H1 (cell line): ENCODE results near the gene PGAM4. TPM values are rescaled to one million over a fixed set of nuclear protein-coding genes. Genes with fewer than 3 reads are reported as not detected.

ENCODE experiments used
- CTCF ChIA-PET: fragments of 300-600 bp; sonication (Branson Sonifier 250); formaldehyde crosslinking; loops from one replicate; lab custom pipeline; 2021; ENCODE audit not compliant: partially characterized antibody; lab: Charles Lee
- POLR2A ChIA-PET: fragments of 300-600 bp; sonication (Branson Sonifier 250); formaldehyde crosslinking; loops from one replicate; lab custom pipeline; 2021; ENCODE audit warnings: inconsistent platforms; ENCODE audit not compliant: partially characterized antibody; lab: Charles Lee
- DNase-seq, 2 experiments: peaks; one replicate each; pipeline versions ENCODE4 v3.0.0 to v3.0.0-alpha.2; 2010 to 2022; ENCODE audit warnings: low spot score in 2 of 2, low read depth in 1 of 2, mixed read lengths in 1 of 2
- FAIRE-seq: peaks from 2 replicates; lab custom pipeline; 2011; peaks lifted over from hg19 to GRCh38; lab: Jason Lieb, UNC
- H2AFZ ChIP-seq: 2 replicates; pipeline ENCODE4 v1.8.1; 2012; ENCODE audit warnings: low read length, inconsistent platforms
- H2AK5ac ChIP-seq: 2 replicates; pipeline ENCODE4 v1.6.1; 2013; ENCODE audit warnings: low read depth, low read length
- H2BK120ac ChIP-seq: replicated peaks from 2 replicates; pipeline ENCODE3; 2013; ENCODE audit warnings: low read depth, low read length, inconsistent platforms
- H2BK12ac ChIP-seq: 2 replicates; pipeline ENCODE4 v1.6.1; 2013; ENCODE audit warnings: low read depth, low read length
- H2BK15ac ChIP-seq: 2 replicates; pipeline ENCODE4 v1.6.1; 2013; ENCODE audit warnings: low read length
- H2BK20ac ChIP-seq: 2 replicates; pipeline ENCODE4 v1.6.1; 2013; ENCODE audit warnings: low read length
- H2BK5ac ChIP-seq: 2 replicates; pipeline ENCODE4 v1.6.1; 2013; ENCODE audit warnings: low read depth, low read length
- H3K14ac ChIP-seq: 2 replicates; pipeline ENCODE4 v1.6.1; 2013; ENCODE audit warnings: inconsistent platforms; ENCODE audit not compliant: insufficient read length
- H3K18ac ChIP-seq: 2 replicates; pipeline ENCODE4 v1.6.1; 2013; ENCODE audit warnings: low read length; ENCODE audit errors: extremely low read depth
- H3K23ac ChIP-seq: 2 replicates; pipeline ENCODE4 v1.6.1; 2013; ENCODE audit warnings: inconsistent platforms; ENCODE audit not compliant: insufficient read length
- H3K23me2 ChIP-seq: 2 replicates; pipeline ENCODE4 v1.6.1; 2013; ENCODE audit warnings: low read depth, low read length
- H3K27ac ChIP-seq: 2 replicates; pipeline ENCODE4 v1.6.1; 2011; ENCODE audit warnings: low read depth, low read length, inconsistent platforms
- H3K27me3 ChIP-seq, 4 experiments: replicated peaks in 1 of 4; 1 replicate in 1 of 4; 2 replicates in 3 of 4; pipeline versions ENCODE4 v1.6.1 to v1.8.1; 2011 to 2013; ENCODE audit warnings: low read length in 3 of 4, mild to moderate bottlenecking in 3 of 4, inconsistent platforms in 2 of 4, mixed read lengths in 2 of 4, moderate library complexity in 1 of 4; ENCODE audit not compliant: control insufficient read depth in 3 of 4, insufficient read depth in 3 of 4; ENCODE audit errors: extremely low read depth in 1 of 4
- H3K36me3 ChIP-seq, 4 experiments: 2 replicates each; pipeline versions ENCODE4 v1.6.1 to v1.8.1; 2011 to 2013; ENCODE audit warnings: mild to moderate bottlenecking in 4 of 4, low read length in 3 of 4, moderate library complexity in 2 of 4, control low read depth in 1 of 4, inconsistent platforms in 1 of 4; ENCODE audit not compliant: insufficient read depth in 4 of 4, control insufficient read depth in 2 of 4
- H3K4ac ChIP-seq: replicated peaks from 2 replicates; pipeline ENCODE3; 2013; ENCODE audit warnings: low read length, low read depth, mixed read lengths, inconsistent platforms; ENCODE audit not compliant: insufficient read length
- H3K4me1 ChIP-seq, 4 experiments: replicated peaks in 1 of 4; 1 replicate in 1 of 4; 2 replicates in 3 of 4; pipeline versions ENCODE4 v1.6.1 to v1.8.1; 2011 to 2013; ENCODE audit warnings: low read length in 3 of 4, inconsistent platforms in 2 of 4, mixed read lengths in 1 of 4; ENCODE audit not compliant: insufficient read depth in 4 of 4, control insufficient read depth in 3 of 4
- H3K4me2 ChIP-seq, 2 experiments: 2 replicates each; pipeline versions ENCODE4 v1.6.1 to v1.8.1; 2011 to 2013; ENCODE audit warnings: low read depth in 2 of 2, low read length in 2 of 2, control low read depth in 1 of 2, inconsistent platforms in 1 of 2, mild to moderate bottlenecking in 1 of 2; ENCODE audit not compliant: insufficient read depth in 1 of 2
- H3K4me3 ChIP-seq, 4 experiments: fragments of 200-600, 300-600 bp in 1 of 4; sonication (generic), shearing (Covaris generic), sonication (Bioruptor Twin) in 1 of 4; 2 replicates each; pipeline versions ENCODE4 v1.5.1 to v1.8.1; 2011 to 2016; ENCODE audit warnings: low read length in 4 of 4, low read depth in 3 of 4, control low read depth in 2 of 4, inconsistent platforms in 2 of 4, mild to moderate bottlenecking in 2 of 4, mixed read lengths in 1 of 4, moderate library complexity in 1 of 4; ENCODE audit not compliant: insufficient read depth in 2 of 4; ENCODE audit errors: extremely low read depth in 1 of 4
- H3K56ac ChIP-seq: replicated peaks from 2 replicates; pipeline ENCODE3; 2013; ENCODE audit warnings: low read depth, mild to moderate bottlenecking, mixed read lengths, low read length, inconsistent platforms; ENCODE audit not compliant: insufficient read length
- H3K79me1 ChIP-seq: 2 replicates; pipeline ENCODE4 v1.6.1; 2013; ENCODE audit warnings: low read depth, low read length, control low read depth
- H3K79me2 ChIP-seq, 2 experiments: 2 replicates each; pipeline versions ENCODE4 v1.6.1 to v1.8.1; 2012 to 2013; ENCODE audit warnings: low read length in 2 of 2, mild to moderate bottlenecking in 2 of 2, inconsistent platforms in 1 of 2; ENCODE audit not compliant: insufficient read depth in 2 of 2, control insufficient read depth in 1 of 2
- H3K9ac ChIP-seq, 4 experiments: replicated peaks in 1 of 4; 1 replicate in 1 of 4; 2 replicates in 3 of 4; pipeline versions ENCODE4 v1.6.1 to v1.8.1; 2011 to 2013; ENCODE audit warnings: low read depth in 3 of 4, low read length in 3 of 4, control low read depth in 2 of 4, mild to moderate bottlenecking in 2 of 4, moderate library complexity in 2 of 4, inconsistent platforms in 1 of 4; ENCODE audit errors: extremely low read depth in 1 of 4
- H3K9me3 ChIP-seq, 2 experiments: 2 replicates each; pipeline versions ENCODE4 v1.6.1 to v1.8.1; 2012 to 2013; ENCODE audit warnings: mild to moderate bottlenecking in 2 of 2, moderate library complexity in 2 of 2, control low read depth in 1 of 2, inconsistent platforms in 1 of 2, low read depth in 1 of 2, low read length in 1 of 2, mixed read lengths in 1 of 2; ENCODE audit not compliant: insufficient read depth in 2 of 2
- H4K20me1 ChIP-seq, 2 experiments: replicated peaks in 1 of 2; 2 replicates each; pipeline versions ENCODE3 to v1.8.1; 2011 to 2013; ENCODE audit warnings: inconsistent platforms in 2 of 2, low read length in 2 of 2, mild to moderate bottlenecking in 1 of 2; ENCODE audit not compliant: insufficient read depth in 2 of 2, control insufficient read depth in 1 of 2
- H4K5ac ChIP-seq: 2 replicates; pipeline ENCODE4 v1.6.1; 2013; ENCODE audit warnings: low read length, low read depth, mixed read lengths, inconsistent platforms; ENCODE audit not compliant: insufficient read length
- H4K8ac ChIP-seq: 2 replicates; pipeline ENCODE4 v1.8.0; 2013; ENCODE audit warnings: mild to moderate bottlenecking, moderate library complexity, low read length, inconsistent platforms; ENCODE audit not compliant: insufficient read depth; ENCODE audit errors: extremely low read depth
- H4K91ac ChIP-seq: replicated peaks from 2 replicates; pipeline ENCODE3; 2013; ENCODE audit warnings: low read length, mixed read lengths, inconsistent platforms; ENCODE audit not compliant: insufficient read length
- CTBP2 ChIP-seq: IDR thresholded peaks from 2 replicates; pipeline ENCODE4 v1.7.0; 2011; ENCODE audit warnings: borderline replicate concordance, mild to moderate bottlenecking, moderate library complexity, mixed read lengths, low read length; ENCODE audit not compliant: insufficient read depth, insufficient read length
- EGR1 ChIP-seq: IDR thresholded peaks from 2 replicates; pipeline ENCODE4 v1.6.1; 2011; ENCODE audit warnings: low read depth, low read length, borderline replicate concordance
- NANOG ChIP-seq: IDR thresholded peaks from 2 replicates; pipeline ENCODE4 v1.6.1; 2011; ENCODE audit warnings: low read length, low read depth, mild to moderate bottlenecking, inconsistent platforms; ENCODE audit not compliant: insufficient read depth, poor library complexity, severe bottlenecking
- POLR2AphosphoS5 ChIP-seq: IDR thresholded peaks from 2 replicates; pipeline ENCODE4 v1.6.1; 2011; ENCODE audit warnings: low read depth, low read length
- RBBP5 ChIP-seq: IDR thresholded peaks from 2 replicates; pipeline ENCODE4 v1.7.1; 2012; ENCODE audit warnings: low read depth, mild to moderate bottlenecking, inconsistent platforms, low read length, moderate library complexity, borderline replicate concordance
- SP2 ChIP-seq: IDR thresholded peaks from 2 replicates; pipeline ENCODE4 v1.6.1; 2012; ENCODE audit warnings: mild to moderate bottlenecking, low read length, inconsistent platforms
- SUZ12 ChIP-seq: fragments of 200-600 bp; sonication (generic); IDR thresholded peaks from 2 replicates; pipeline ENCODE4 v1.6.1; 2012; ENCODE audit warnings: mild to moderate bottlenecking, inconsistent platforms, low read length, moderate library complexity, mixed read lengths
- TEAD4 ChIP-seq: IDR thresholded peaks from 2 replicates; pipeline ENCODE4 v1.6.1; 2012; ENCODE audit warnings: low read depth, low read length, inconsistent platforms, mixed read lengths
- ZNF274 ChIP-seq: IDR thresholded peaks from 2 replicates; pipeline ENCODE4 v1.7.0; 2012; ENCODE audit warnings: low read length, borderline replicate concordance; ENCODE audit errors: extremely low read depth
- WGBS, 2 experiments: shearing (Covaris generic) in 1 of 2; methylation state at CpG; one replicate each; pipeline versions ENCODE4 v1.1.6 to v1.1.7; 2013 to 2015; ENCODE audit warnings: low lambda C conversion rate in 2 of 2, mixed read lengths in 2 of 2, inconsistent platforms in 1 of 2, low coverage in 1 of 2, missing lambda C conversion rate in 1 of 2; ENCODE audit not compliant: insufficient replicate concordance in 2 of 2, insufficient coverage in 1 of 2, insufficient read length in 1 of 2; ENCODE audit errors: extremely low coverage in 1 of 2, missing lambda C conversion rate in 1 of 2; 5-methylcytosine and 5-hydroxymethylcytosine counted together
- polyA plus RNA-seq, 7 experiments: library from polyadenylated mRNA; depleted of rRNA in 3 of 7; stranded (reverse) in 5 of 7; unstranded in 2 of 7; fragments of >200 nt in 5 of 7; fragments of 200-250 nt in 2 of 7; gene quantifications; 1 replicate in 5 of 7; 2 replicates in 1 of 7; 4 replicates in 1 of 7; pipeline versions ENCODE4 v1.2.1 to v1.2.3, GENCODE V29; 2011 to 2013; ENCODE audit warnings: missing spikeins in 2 of 7, mixed read lengths in 2 of 7
- total RNA-seq: library from RNA; stranded (reverse); fragmentation: NEBNext Ultra II Directional; extraction: Animal tissue kit (Norgen Biotek cat#: 25700); gene quantifications from 2 replicates; pipeline ENCODE4 v1.2.1, GENCODE V29; 2021
- TF ChIP-seq, protein P1 (sequence below), 3 experiments: IDR thresholded peaks; 1 replicate in 2 of 3; 2 replicates in 1 of 3; pipeline versions ENCODE4 v1.5.1 to v1.6.1; 2011; ENCODE audit warnings: low read length in 3 of 3, mild to moderate bottlenecking in 3 of 3, inconsistent platforms in 2 of 3, low read depth in 1 of 3, moderate library complexity in 1 of 3; ENCODE audit not compliant: insufficient read depth in 1 of 3; ENCODE audit errors: control extremely low read depth in 1 of 3

The PGAM4 gene
- total and polyA plus RNA-seq, 2 of the 8 experiments (the other 6 are each of a cell fraction or from before 2014, with no cell fraction given): 0.54 to 0.56 TPM

DNA sequence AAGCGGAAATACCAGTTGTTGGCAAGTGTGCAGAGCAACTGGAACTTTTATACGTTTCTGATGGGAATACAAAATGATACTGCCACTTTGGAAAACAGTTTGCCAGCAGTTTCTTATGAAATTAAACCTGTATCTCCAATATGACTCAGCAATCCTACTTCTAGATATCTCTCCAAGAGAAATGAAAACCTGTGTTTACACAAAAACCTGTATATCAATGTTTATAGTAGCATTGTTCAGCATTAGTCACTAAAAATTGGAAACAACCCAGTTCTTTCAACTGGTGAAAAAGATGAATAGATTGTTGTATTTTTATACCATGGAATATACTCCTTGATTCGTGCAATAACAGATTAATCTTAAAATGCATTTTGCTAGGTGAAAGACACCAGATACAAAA lies 32.1 kb downstream of the PGAM4 start:
- POLR2A ChIA-PET: no interaction called here
- Histone ChIP-seq H3K4me1 (no peaks in the 10 kb centered on the region), H2BK5ac (no peak overlapping the region), H3K4ac (no peak overlapping the region), H4K5ac (no peak overlapping the region), H3K18ac (no peak overlapping the region), H3K9me3 (no peaks in the 10 kb centered on the region), H2AFZ (no peak overlapping the region), H2BK12ac (no peak overlapping the region), H3K27ac (no peak overlapping the region), H2BK15ac (no peak overlapping the region), H3K14ac (no peak overlapping the region), H2BK120ac (no peak overlapping the region), H3K9ac (no peak overlapping the region), H3K23ac (no peak overlapping the region), H3K4me3 (no peak overlapping the region), H3K27me3 (no peaks in the 10 kb centered on the region), H2BK20ac (no peak overlapping the region)
- DNase-seq: no peak
- no peak for FAIRE-seq
- no peak for TF ChIP-seq SUZ12
- TF ChIP-seq TEAD4: no peak
- no peak for TF ChIP-seq ZNF274
- no peak for TF ChIP-seq RBBP5
- no peak for TF ChIP-seq CTBP2
- TF ChIP-seq, protein P1, sequence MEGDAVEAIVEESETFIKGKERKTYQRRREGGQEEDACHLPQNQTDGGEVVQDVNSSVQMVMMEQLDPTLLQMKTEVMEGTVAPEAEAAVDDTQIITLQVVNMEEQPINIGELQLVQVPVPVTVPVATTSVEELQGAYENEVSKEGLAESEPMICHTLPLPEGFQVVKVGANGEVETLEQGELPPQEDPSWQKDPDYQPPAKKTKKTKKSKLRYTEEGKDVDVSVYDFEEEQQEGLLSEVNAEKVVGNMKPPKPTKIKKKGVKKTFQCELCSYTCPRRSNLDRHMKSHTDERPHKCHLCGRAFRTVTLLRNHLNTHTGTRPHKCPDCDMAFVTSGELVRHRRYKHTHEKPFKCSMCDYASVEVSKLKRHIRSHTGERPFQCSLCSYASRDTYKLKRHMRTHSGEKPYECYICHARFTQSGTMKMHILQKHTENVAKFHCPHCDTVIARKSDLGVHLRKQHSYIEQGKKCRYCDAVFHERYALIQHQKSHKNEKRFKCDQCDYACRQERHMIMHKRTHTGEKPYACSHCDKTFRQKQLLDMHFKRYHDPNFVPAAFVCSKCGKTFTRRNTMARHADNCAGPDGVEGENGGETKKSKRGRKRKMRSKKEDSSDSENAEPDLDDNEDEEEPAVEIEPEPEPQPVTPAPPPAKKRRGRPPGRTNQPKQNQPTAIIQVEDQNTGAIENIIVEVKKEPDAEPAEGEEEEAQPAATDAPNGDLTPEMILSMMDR (IDR thresholded peaks at IDR 0.05; ENCODE audit: control extremely low read depth in 1 of 3, insufficient read depth in 1 of 3, low read depth in 1 of 3, low read length in 3 of 3): no peak
- no peak for TF ChIP-seq POLR2AphosphoS5
- TF ChIP-seq SP2: no peak
- TF ChIP-seq NANOG: no peak
- no peak for TF ChIP-seq EGR1
- TF ChIP-seq, all 59 proteins: peak for 0
- 94% methylated on average over 3 of the region's 3 CpGs; no CpG with 5 or more reads in 1 of the 2 experiments for WGBS, 2 experiments
- CTCF ChIA-PET: no interaction called here
- Histone ChIP-seq H4K91ac (no peak overlapping the region), H4K8ac (no peak overlapping the region), H3K4me2 (no peak overlapping the region), H3K79me2 (no peaks in the 10 kb centered on the region), H3K56ac (no peak overlapping the region), H3K23me2 (no peaks in the 10 kb centered on the region; the same call in 1 of the 2 replicates), H3K79me1 (no peaks in the 10 kb centered on the region), H3K36me3 (no peaks in the 10 kb centered on the region), H4K20me1 (no peaks in the 10 kb centered on the region), H2AK5ac (no peak overlapping the region)
